Subcutaneous adipose tissue (tissue), 4 donors: Measurements from ENCODE around the gene FBF1. TPM values are rescaled to one million over a fixed set of nuclear protein-coding genes. Genes with fewer than 3 reads are reported as not detected.

ENCODE experiments used
- CTCF ChIP-seq: fragments of 450-650 bp; IDR thresholded peaks from one replicate; pipeline ENCODE4 v1.5.1; 2016; ENCODE audit warnings: low read depth, mild to moderate bottlenecking, control low read depth, antibody characterized with exemption, moderate library complexity
- total RNA-seq, 4 donors: library from RNA; depleted of rRNA; stranded (reverse); fragments of >200 nt; gene quantifications; one replicate each; pipeline ENCODE4 v1.1.0, GENCODE V29; 2016

Gene FBF1
- total RNA-seq, 4 donors from 2014 or later, result 3.1 to 8.8 (median 6.7) TPM

DNA sequence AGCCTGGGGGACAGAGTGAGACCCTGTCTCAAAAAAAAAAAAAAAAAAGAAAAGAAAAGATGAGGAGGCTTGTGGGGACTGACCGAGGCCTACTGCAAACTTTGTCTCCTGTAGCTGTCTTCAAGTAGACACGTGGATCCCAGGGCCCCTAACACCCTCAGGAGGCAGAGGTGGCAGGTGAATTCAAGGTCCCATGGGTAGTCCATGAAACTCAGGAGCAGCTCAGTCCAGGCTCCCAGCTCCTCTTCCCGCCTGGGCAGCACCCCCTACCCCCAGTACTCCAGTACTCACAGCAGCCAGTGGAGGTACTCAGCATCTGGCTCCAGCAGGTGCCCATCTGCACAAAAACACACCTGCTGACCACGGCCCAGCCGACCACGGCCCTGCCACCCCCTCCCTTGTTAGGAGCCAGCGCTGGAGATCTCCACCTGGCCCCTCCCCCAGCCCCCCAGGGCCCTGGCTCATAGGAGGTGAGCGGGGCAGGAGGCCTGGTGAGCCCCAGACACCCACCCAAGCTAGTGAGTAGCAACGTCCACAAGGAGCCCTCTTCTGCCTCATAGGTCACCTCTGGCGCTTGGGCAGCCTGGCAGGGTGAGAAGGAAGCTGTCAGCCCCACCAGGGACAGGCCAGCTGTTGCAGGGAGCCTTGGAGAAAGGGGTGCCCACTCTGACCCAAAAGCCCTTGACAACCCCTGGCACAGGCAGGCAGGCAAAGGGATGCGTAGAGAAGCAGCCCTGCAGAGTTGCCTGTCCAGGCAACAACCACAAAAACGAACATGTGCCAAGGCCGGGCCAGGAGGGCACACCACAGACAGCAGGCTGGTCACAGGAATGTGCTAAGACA, 39.9 kb downstream of the FBF1 start:
- no peak for TF ChIP-seq CTCF

- no peak for TF ChIP-seq CTCF
These were observed 40.9 kb downstream of the FBF1 start for GRCh38 chr17:75899767-75900468.

DNA sequence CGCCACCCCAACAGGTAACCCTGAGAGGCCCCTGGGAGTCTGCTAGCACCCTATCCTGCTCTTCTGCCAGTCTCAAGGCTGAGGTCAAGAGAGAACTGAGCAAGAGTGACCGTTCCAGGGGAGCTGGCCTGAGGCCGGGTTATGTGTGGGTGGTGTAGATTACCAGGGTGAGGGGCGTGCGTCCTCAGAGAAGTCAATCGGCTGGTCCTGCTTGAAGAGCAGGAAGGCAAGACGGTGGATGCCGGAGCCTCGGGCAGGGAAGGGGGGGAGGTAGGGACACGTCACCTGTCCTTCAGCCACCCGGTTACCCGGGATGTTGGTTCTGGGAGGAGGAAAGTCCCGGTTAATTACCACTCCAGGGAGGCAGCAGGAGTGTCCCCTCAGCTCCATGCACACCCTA, 41.5 kb downstream of the FBF1 start:
- TF ChIP-seq CTCF, result no peak

- no peak for TF ChIP-seq CTCF
These were observed 42.1 kb downstream of the FBF1 start for GRCh38 chr17:75898791-75899190.

GRCh38 chr17:75898065-75898464, 42.8 kb downstream of the FBF1 start:
- no peak for TF ChIP-seq CTCF

DNA sequence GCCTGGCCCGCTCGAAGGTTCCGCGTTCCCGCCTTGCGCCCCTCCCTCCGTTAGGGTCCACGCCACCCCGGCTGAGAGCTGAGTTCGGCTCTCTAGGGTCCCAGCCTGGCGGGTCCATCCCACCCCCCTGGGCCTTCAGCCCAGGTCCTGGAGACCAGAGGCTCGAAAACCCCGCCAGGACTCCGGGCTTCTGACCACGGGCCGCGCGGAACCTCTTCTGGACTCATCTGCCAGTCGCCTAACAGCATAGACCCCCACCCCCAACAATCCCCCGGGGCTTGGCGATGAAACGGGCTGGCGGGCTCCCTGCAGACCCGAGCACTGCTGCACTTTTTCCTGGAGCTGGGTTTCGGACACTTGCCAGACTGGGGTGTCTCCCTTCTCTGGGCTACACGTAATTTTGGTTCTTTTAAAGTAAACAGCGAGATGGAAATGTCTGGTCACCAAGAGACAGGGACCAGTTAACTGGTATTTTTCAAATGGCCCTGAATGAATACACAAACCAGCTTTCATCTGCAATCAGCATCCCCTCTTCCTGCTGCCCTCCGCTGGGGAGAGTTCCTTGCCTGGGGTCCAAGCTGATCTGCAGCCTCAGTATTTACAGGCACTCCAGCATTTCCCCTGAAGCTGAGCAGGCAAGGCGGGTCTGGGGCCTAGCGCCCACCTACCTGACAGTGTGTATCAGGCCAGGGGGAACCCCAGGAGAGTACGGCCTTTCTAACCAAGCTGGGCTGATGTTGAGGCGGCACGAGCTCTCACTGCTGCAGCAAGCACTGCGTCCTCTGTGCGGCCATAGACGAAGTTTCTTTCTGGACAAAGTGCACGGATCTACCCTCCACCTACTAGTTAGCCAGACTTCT, 43.5 kb downstream of the FBF1 start:
- no peak for TF ChIP-seq CTCF
